DOHH2 (cell line): ENCODE results near the gene B3GNT9.

ENCODE experiments used
- H3F3A ChIP-seq: fragments of 200-600 bp; sonication (generic), shearing (Covaris generic); 2 replicates; pipeline ENCODE4 v1.6.0; 2016; ENCODE audit warnings: antibody characterized with exemption, mild to moderate bottlenecking; ENCODE audit not compliant: control insufficient read depth, insufficient read depth
- H3K27ac ChIP-seq: fragments of 200-600 bp; sonication (generic); 2 replicates; pipeline ENCODE4 v1.5.1; 2014; ENCODE audit warnings: low read depth, mild to moderate bottlenecking, low read length, moderate library complexity
- H3K27me3 ChIP-seq: fragments of 200-600 bp; sonication (generic); 2 replicates; pipeline ENCODE4 v1.6.1; 2014; ENCODE audit warnings: mild to moderate bottlenecking, low read length, mixed read lengths; ENCODE audit not compliant: control insufficient read depth
- H3K36me3 ChIP-seq: fragments of 200-600 bp; sonication (generic); 2 replicates; pipeline ENCODE4 v1.6.1; 2014; ENCODE audit warnings: mild to moderate bottlenecking, low read length, moderate library complexity, mixed read lengths; ENCODE audit not compliant: control insufficient read depth
- H3K4me1 ChIP-seq: fragments of 200-600 bp; sonication (generic); 2 replicates; pipeline ENCODE4 v1.6.1; 2014; ENCODE audit warnings: mild to moderate bottlenecking, low read length, mixed read lengths; ENCODE audit not compliant: control insufficient read depth
- H3K4me2 ChIP-seq: fragments of 200-600 bp; sonication (generic); 2 replicates; pipeline ENCODE4 v1.6.0; 2014; ENCODE audit warnings: mild to moderate bottlenecking, low read length, moderate library complexity
- H3K4me3 ChIP-seq: fragments of 200-600 bp; sonication (generic); 2 replicates; pipeline ENCODE4 v1.5.1; 2014; ENCODE audit warnings: mild to moderate bottlenecking, low read length, mixed read lengths
- H3K79me2 ChIP-seq: fragments of 200-600 bp; sonication (generic); 2 replicates; pipeline ENCODE4 v1.6.1; 2014; ENCODE audit warnings: mild to moderate bottlenecking, low read length, mixed read lengths; ENCODE audit not compliant: control insufficient read depth
- H3K9me2 ChIP-seq: fragments of 200-600 bp; sonication (generic); replicated peaks from 2 replicates; pipeline ENCODE4 v1.6.1; 2014; ENCODE audit warnings: mild to moderate bottlenecking, low read length, mixed read lengths; ENCODE audit not compliant: control insufficient read depth
- H3K9me3 ChIP-seq: fragments of 200-600 bp; sonication (generic); 2 replicates; pipeline ENCODE4 v1.6.1; 2014; ENCODE audit warnings: antibody characterized with exemption, low read length, mixed read lengths; ENCODE audit not compliant: control insufficient read depth, insufficient read depth
- H4K20me1 ChIP-seq: fragments of 200-600 bp; sonication (generic); 2 replicates; pipeline ENCODE4 v1.6.0; 2014; ENCODE audit warnings: low read depth, mild to moderate bottlenecking, antibody characterized with exemption, low read length, moderate library complexity; ENCODE audit not compliant: control insufficient read depth, insufficient read depth
- EZH2phosphoT487 ChIP-seq: fragments of 200-600 bp; sonication (generic); IDR thresholded peaks from 2 replicates; pipeline ENCODE4 v1.6.1; 2017; ENCODE audit warnings: borderline replicate concordance, mild to moderate bottlenecking, antibody characterized with exemption, low read length, moderate library complexity, mixed read lengths
- TF ChIP-seq, protein P1 (sequence below): fragments of 200-600 bp; sonication (generic); IDR thresholded peaks from one replicate; pipeline ENCODE4 v1.5.1; 2014; ENCODE audit warnings: antibody characterized with exemption, mild to moderate bottlenecking, low read depth, low read length; ENCODE audit not compliant: poor library complexity, severe bottlenecking

B3GNT9 gene

DNA sequence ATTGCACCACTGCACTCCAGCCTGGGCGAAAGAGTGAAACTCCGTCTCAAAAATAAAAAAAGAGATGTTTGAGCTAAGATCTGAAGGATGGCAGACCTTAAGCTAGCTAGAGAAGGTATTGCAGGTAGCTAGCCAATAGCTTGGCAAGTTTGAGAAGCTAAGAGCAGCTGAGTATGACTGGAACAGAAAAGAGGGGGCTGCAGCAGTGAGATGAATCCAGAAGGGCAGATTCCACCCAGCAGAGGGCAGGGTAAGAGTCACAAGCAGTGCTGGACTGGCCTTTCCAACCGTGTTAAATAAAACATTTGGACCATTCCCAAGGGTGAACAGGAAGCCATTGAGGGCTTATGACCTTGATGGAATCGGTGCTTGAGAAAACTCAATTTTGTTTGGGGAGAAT is 46.7 kb downstream of the B3GNT9 start:
- no peak for TF ChIP-seq EZH2phosphoT487
- TF ChIP-seq, protein P1, sequence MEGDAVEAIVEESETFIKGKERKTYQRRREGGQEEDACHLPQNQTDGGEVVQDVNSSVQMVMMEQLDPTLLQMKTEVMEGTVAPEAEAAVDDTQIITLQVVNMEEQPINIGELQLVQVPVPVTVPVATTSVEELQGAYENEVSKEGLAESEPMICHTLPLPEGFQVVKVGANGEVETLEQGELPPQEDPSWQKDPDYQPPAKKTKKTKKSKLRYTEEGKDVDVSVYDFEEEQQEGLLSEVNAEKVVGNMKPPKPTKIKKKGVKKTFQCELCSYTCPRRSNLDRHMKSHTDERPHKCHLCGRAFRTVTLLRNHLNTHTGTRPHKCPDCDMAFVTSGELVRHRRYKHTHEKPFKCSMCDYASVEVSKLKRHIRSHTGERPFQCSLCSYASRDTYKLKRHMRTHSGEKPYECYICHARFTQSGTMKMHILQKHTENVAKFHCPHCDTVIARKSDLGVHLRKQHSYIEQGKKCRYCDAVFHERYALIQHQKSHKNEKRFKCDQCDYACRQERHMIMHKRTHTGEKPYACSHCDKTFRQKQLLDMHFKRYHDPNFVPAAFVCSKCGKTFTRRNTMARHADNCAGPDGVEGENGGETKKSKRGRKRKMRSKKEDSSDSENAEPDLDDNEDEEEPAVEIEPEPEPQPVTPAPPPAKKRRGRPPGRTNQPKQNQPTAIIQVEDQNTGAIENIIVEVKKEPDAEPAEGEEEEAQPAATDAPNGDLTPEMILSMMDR: peak; percentile 18

DNA sequence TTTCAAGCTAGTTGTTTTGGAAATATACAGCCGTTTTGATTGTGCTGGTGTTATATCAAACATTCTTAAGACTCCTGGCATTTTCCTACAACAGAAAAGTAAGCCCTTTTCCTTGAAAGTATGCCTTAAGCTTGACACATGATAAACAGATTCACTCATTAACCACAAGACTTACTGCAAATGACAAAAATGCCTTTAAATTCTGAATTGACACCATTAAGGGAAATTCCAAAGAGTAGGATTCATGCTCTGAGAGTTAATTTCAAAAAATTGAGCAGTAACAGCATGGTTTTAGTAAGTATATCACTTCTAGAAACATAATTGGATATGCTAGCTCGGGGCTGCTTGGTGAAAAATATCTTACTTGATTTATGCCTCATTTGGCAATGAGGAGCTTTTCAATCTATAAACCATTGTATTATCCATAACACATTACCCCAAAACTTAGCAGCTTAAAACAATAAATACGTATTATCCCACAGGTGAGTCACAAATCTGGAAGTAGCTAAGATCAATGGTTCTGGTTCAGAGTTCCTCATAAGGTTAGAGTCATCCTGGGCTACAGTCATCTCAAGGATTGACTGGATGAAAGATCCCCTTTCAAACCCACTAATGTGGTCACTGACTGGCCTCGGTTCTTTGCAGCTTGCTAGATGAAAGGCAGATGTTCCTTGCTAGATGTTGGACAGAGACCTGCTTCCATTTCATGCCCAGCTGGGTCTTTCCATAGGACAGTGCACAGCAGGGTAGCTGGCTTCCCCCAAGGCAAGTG is 49.3 kb downstream of the B3GNT9 start:
- Histone ChIP-seq H3K79me2 (no peaks in the 10 kb centered on the region), H3K9me2 (no peaks in the 10 kb centered on the region), H3K4me3 (no peak overlapping the region), H3K27ac (no peak overlapping the region), H3F3A (peaks cover 14% of the 10 kb centered on the region), H3K4me1 (no peaks in the 10 kb centered on the region), H3K27me3 (no peaks in the 10 kb centered on the region), H3K9me3 (no peaks in the 10 kb centered on the region), H4K20me1 (no peaks in the 10 kb centered on the region), H3K36me3 (peaks cover 19% of the 10 kb centered on the region), H3K4me2 (no peak overlapping the region)
- TF ChIP-seq, protein P1: no peak

More for the DNA sequence above, 46.7 kb downstream of the B3GNT9 start:
- Histone ChIP-seq H3K9me3 (no peaks in the 10 kb centered on the region), H3K9me2 (no peaks in the 10 kb centered on the region), H3K4me2 (no peak overlapping the region), H4K20me1 (no peaks in the 10 kb centered on the region), H3K79me2 (no peaks in the 10 kb centered on the region), H3K4me1 (peaks cover under 1% of the 10 kb centered on the region), H3K27ac (no peak overlapping the region), H3K36me3 (peaks cover 13% of the 10 kb centered on the region), H3F3A (peaks cover 19% of the 10 kb centered on the region), H3K4me3 (no peak overlapping the region), H3K27me3 (no peaks in the 10 kb centered on the region)

DNA sequence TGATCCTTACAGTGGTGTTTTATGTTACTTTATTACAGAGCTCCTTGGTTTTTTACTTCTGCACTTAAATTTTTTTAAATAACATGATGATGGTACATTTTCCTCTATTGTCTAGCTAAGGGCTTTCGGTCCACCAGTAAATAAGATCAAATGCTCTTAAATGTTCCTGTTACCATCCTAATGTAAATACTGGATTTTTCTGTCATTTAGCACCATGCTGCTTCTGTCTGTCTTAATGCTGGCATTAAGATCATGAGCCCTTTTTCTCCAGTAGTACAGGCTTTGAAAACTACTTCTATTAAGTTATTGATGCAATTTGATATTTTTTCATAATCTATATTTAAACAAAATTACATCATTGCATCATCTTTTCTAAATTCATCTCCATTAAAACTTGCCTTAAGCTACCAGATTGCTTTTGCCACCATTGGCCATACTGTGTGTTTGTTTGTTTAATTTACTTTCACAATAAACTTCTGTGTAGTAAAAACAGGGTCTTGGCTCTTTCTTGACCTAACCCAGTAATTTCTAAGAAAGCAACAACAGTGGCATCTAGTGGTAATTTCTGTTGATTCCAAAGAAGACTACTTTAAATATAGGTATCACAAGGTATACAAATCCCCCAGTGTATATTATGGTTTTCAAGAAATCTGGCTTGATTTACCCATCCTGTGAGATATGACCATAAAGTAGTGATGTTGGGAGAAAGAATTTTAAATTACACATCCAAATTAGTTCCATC is 50.1 kb downstream of the B3GNT9 start:
- Histone ChIP-seq H3K9me3 (no peaks in the 10 kb centered on the region), H3K36me3 (peaks cover 19% of the 10 kb centered on the region), H3F3A (peaks cover 8% of the 10 kb centered on the region), H3K27ac (no peak overlapping the region), H3K4me1 (no peaks in the 10 kb centered on the region), H3K9me2 (no peaks in the 10 kb centered on the region), H3K27me3 (no peaks in the 10 kb centered on the region), H3K4me3 (no peak overlapping the region), H3K79me2 (no peaks in the 10 kb centered on the region), H3K4me2 (no peak overlapping the region), H4K20me1 (no peaks in the 10 kb centered on the region)
- TF ChIP-seq EZH2phosphoT487: no peak
- TF ChIP-seq, protein P1: peak; percentile 38
